ENCODE measurements around the gene C7orf33. TPM values are rescaled to one million over a fixed set of nuclear protein-coding genes. Genes with fewer than 3 reads are reported as not detected.

The C7orf33 gene
- polyA plus RNA-seq, 3 donors = 0.05 TPM; not detected in 2

GRCh38 chr7:148620749-148621359, 30.3 kb downstream of the C7orf33 start:
- Histone ChIP-seq H3K9me3 (replicated peaks in 1 of 2; ENCODE audit: control insufficient read depth in 1 of 2, insufficient read depth in 1 of 2, low read length in 2 of 2) (peaks cover 24 to 25% of the 10 kb centered on the region in 2 donors), H3K4me3 (replicated peaks in 1 of 3; ENCODE audit: low read depth in 2 of 3, low read length in 3 of 3) (no peak overlapping the region), H3K79me2 (ENCODE audit: insufficient read depth, low read length) (no peaks in the 10 kb centered on the region), H3K4me1 (ENCODE audit: control insufficient read depth in 1 of 2, insufficient read depth in 2 of 2, low read length in 2 of 2) (peaks cover 35 to 39% of the 10 kb centered on the region in 2 donors), H3K4me2 (replicated peaks; ENCODE audit: extremely low read depth, low read length, poor library complexity, severe bottlenecking) (no peak overlapping the region), H2AFZ (ENCODE audit: insufficient read depth, low read depth, low read length, poor library complexity, severe bottlenecking) (peak overlapping the region; percentile 27), H4K20me1 (ENCODE audit: insufficient read depth, low read length) (no peaks in the 10 kb centered on the region), H3K27ac (ENCODE audit: low read depth in 1 of 2, low read length in 2 of 2) (peak overlapping the region in 1 of 2 donors; percentile 56), H3K27me3 (ENCODE audit: control insufficient read depth in 2 of 2, insufficient read depth in 2 of 2, low read length in 2 of 2) (no peaks in the 10 kb centered on the region), H3K9ac (ENCODE audit: insufficient read depth, low read length, poor library complexity, severe bottlenecking) (no peak overlapping the region), H3K36me3 (replicated peaks in 1 of 2; ENCODE audit: control insufficient read depth in 1 of 2, insufficient read depth in 2 of 2, low read length in 2 of 2) (no peaks in the 10 kb centered on the region)
- WGBS (ENCODE audit: insufficient coverage) = 37% methylated on average over 5 of the region's 6 CpGs
- no peak for TF ChIP-seq CTCF (IDR thresholded peaks at IDR 0.05)
- Mint-ChIP-seq H3K4me1 (peaks cover 60% of the 10 kb centered on the region), H3K27me3 (ENCODE audit: low read depth in 3 of 3) (no peaks in the 10 kb centered on the region), H3K36me3 (peaks cover 11 to 12% of the 10 kb centered on the region in 2 donors), H3K27ac (peak overlapping the region; percentile 2 to 75 (median 57)), H3K9me3 (peaks cover 15 to 30% (median 28%) of the 10 kb centered on the region in 7 donors), H3K4me3 (peak overlapping the region in 1 of 2 donors; percentile 39)
- DNase-seq = peak; percentile 67 to 86 (median 69)
- intact Hi-C loops (cut with micrococcal nuclease) = loop anchor here in 1 of 2 donors (10.0 kb wide), 1 partner anchor 74 kb away; the partner anchor contains the start of gene CUL1

GRCh38 chr7:148621563-148621962, 31.0 kb downstream of the C7orf33 start:
- no peak overlapping the region for H2AFZ ChIP-seq (ENCODE audit: insufficient read depth, low read depth, low read length, poor library complexity, severe bottlenecking)
- H3K79me2 ChIP-seq (ENCODE audit: insufficient read depth, low read length) = no peaks in the 10 kb centered on the region
- H3K4me1 ChIP-seq (ENCODE audit: control insufficient read depth in 1 of 2, insufficient read depth in 2 of 2, low read length in 2 of 2) = peaks cover 33 to 35% of the 10 kb centered on the region in 2 donors
- no peak overlapping the region for H3K4me3 ChIP-seq (replicated peaks in 1 of 3; ENCODE audit: low read depth in 2 of 3, low read length in 3 of 3)
- H3K36me3 ChIP-seq (replicated peaks in 1 of 2; ENCODE audit: control insufficient read depth in 1 of 2, insufficient read depth in 2 of 2, low read length in 2 of 2) = no peaks in the 10 kb centered on the region
- peaks cover 57% of the 10 kb centered on the region for H3K4me1 Mint-ChIP-seq
- H3K27me3 Mint-ChIP-seq (ENCODE audit: low read depth in 3 of 3) = no peaks in the 10 kb centered on the region
- WGBS (ENCODE audit: insufficient coverage) = no CpG with 5 or more reads among the region's 1 CpG
- DNase-seq = peak in 1 of 3 donors; percentile 22
- no peak overlapping the region for H3K4me3 Mint-ChIP-seq
- H3K36me3 Mint-ChIP-seq = peaks cover 11 to 12% of the 10 kb centered on the region in 2 donors
- intact Hi-C loops (cut with micrococcal nuclease) = loop anchor here in 1 of 2 donors (10.0 kb wide), 1 partner anchor 73 kb away; the partner anchor contains the start of gene CUL1
- H3K9me3 ChIP-seq (replicated peaks in 1 of 2; ENCODE audit: control insufficient read depth in 1 of 2, insufficient read depth in 1 of 2, low read length in 2 of 2) = peaks cover 18 to 22% of the 10 kb centered on the region in 2 donors
- H3K27ac Mint-ChIP-seq = peak overlapping the region in 1 of 7 donors; percentile 51
- no peak for TF ChIP-seq CTCF (IDR thresholded peaks at IDR 0.05)
- no peak overlapping the region for H3K9ac ChIP-seq (ENCODE audit: insufficient read depth, low read length, poor library complexity, severe bottlenecking)
- H3K27me3 ChIP-seq (ENCODE audit: control insufficient read depth in 2 of 2, insufficient read depth in 2 of 2, low read length in 2 of 2) = no peaks in the 10 kb centered on the region
- H3K27ac ChIP-seq (ENCODE audit: low read depth in 1 of 2, low read length in 2 of 2) = no peak overlapping the region
- no peak overlapping the region for H3K4me2 ChIP-seq (replicated peaks; ENCODE audit: extremely low read depth, low read length, poor library complexity, severe bottlenecking)
- H4K20me1 ChIP-seq (ENCODE audit: insufficient read depth, low read length) = no peaks in the 10 kb centered on the region
- H3K9me3 Mint-ChIP-seq = peaks cover 13 to 28% (median 25%) of the 10 kb centered on the region in 7 donors

Measured in CD14-positive monocyte (primary cell).